Measurements from ENCODE around the gene WWOX.

WWOX gene

GRCh38 chr16:79062336-79062735 lies 962.9 kb downstream of the WWOX start:
- DNase-seq = no peak

- DNase-seq = no peak
Measured at GRCh38 chr16:79062821-79063220, 963.4 kb downstream of the WWOX start.

GRCh38 chr16:79064256-79064972 lies 965.0 kb downstream of the WWOX start:
- no peak for DNase-seq

GRCh38 chr16:79066561-79066960 lies 967.1 kb downstream of the WWOX start:
- DNase-seq = no peak

- DNase-seq = no peak
Measured at GRCh38 chr16:79067600-79067999, 968.1 kb downstream of the WWOX start.

- no peak for DNase-seq
Measured at GRCh38 chr16:79069121-79069520, 969.7 kb downstream of the WWOX start.

GRCh38 chr16:79069633-79070032 lies 970.2 kb downstream of the WWOX start:
- no peak for DNase-seq

- DNase-seq = no peak
Measured at GRCh38 chr16:79071424-79071823, 972.0 kb downstream of the WWOX start.

- no peak for DNase-seq
Measured at GRCh38 chr16:79072517-79072916, 973.1 kb downstream of the WWOX start.

GRCh38 chr16:79073566-79073965 lies 974.1 kb downstream of the WWOX start:
- DNase-seq = no peak

GRCh38 chr16:79074541-79074940 lies 975.1 kb downstream of the WWOX start:
- DNase-seq = no peak

GRCh38 chr16:79074951-79075350 lies 975.5 kb downstream of the WWOX start:
- no peak for DNase-seq

GRCh38 chr16:79076047-79076767 lies 976.8 kb downstream of the WWOX start:
- DNase-seq = no peak

- no peak for DNase-seq
Measured at GRCh38 chr16:79077346-79077745, 977.9 kb downstream of the WWOX start.

- DNase-seq = no peak
Measured at GRCh38 chr16:79079656-79080420, 980.4 kb downstream of the WWOX start.

GRCh38 chr16:79081297-79082066 lies 982.0 kb downstream of the WWOX start:
- no peak for DNase-seq

GRCh38 chr16:79082970-79083369 lies 983.5 kb downstream of the WWOX start:
- no peak for DNase-seq

GRCh38 chr16:79083508-79084299 lies 984.2 kb downstream of the WWOX start:
- DNase-seq = no peak

GRCh38 chr16:79088971-79089370 lies 989.5 kb downstream of the WWOX start:
- DNase-seq = no peak

GRCh38 chr16:79089735-79090284 lies 990.4 kb downstream of the WWOX start:
- peak; percentile 41 for DNase-seq

GRCh38 chr16:79090966-79091365 lies 991.5 kb downstream of the WWOX start:
- no peak for DNase-seq

- DNase-seq = no peak
Measured at GRCh38 chr16:79092846-79093245, 993.4 kb downstream of the WWOX start.
